ENCODE results near the gene MTUS2.

- no peak for TF ChIP-seq CTCF (IDR thresholded peaks at IDR 0.05; ENCODE audit: insufficient read depth, low read length)
- TF ChIP-seq POLR2AphosphoS5 (IDR thresholded peaks at IDR 0.05; ENCODE audit: low read depth): no peak
- TF ChIP-seq REST (IDR thresholded peaks at IDR 0.05; ENCODE audit: insufficient replicate concordance, low read depth): no peak
- no peak for TF ChIP-seq SPI1 (IDR thresholded peaks at IDR 0.05; ENCODE audit: borderline replicate concordance, low read depth)
Measured at GRCh38 chr13:29436721-29437280, 616.7 kb downstream of the MTUS2 start.

Measured in HL-60 (cell line).